CD8-positive, alpha-beta memory T cell (primary cell): Measurements from ENCODE around the gene KRTAP10-7. TPM values are rescaled to one million over a fixed set of nuclear protein-coding genes. Genes with fewer than 3 reads are reported as not detected.
"Not testable (repeated sequence)": the region's sequence is repeated elsewhere in the genome, so short reads cannot be mapped to it uniquely, and the experiment has no call there.

ENCODE experiments used
- CTCF ChIA-PET: fragments of 350-600 bp; sonication (Branson Sonifier 250); formaldehyde crosslinking; loops from one replicate; lab custom pipeline; 2021; ENCODE audit warnings: antibody characterized with exemption; lab: Charles Lee
- POLR2A ChIA-PET: fragments of 350-600 bp; sonication (Branson Sonifier 250); formaldehyde crosslinking; loops from one replicate; lab custom pipeline; 2021; ENCODE audit warnings: antibody characterized with exemption; lab: Charles Lee
- DNase-seq, 5 donors: peaks; one replicate each; pipeline versions ENCODE4 v3.0.0 to v3.0.0-alpha.2; 2020 to 2022; ENCODE audit warnings: mixed read lengths in 1 of 5
- H3K27ac ChIP-seq: one replicate; pipeline ENCODE4 v1.7.0; 2013; ENCODE audit warnings: low read depth, mild to moderate bottlenecking, low read length, moderate library complexity
- H3K27me3 ChIP-seq: 2 replicates; pipeline ENCODE4 v1.7.0; 2013; ENCODE audit warnings: low read length, mild to moderate bottlenecking; ENCODE audit not compliant: insufficient read depth, poor library complexity, severe bottlenecking
- H3K36me3 ChIP-seq: 2 replicates; pipeline ENCODE4 v1.7.0; 2013; ENCODE audit warnings: mild to moderate bottlenecking, low read length, moderate library complexity; ENCODE audit not compliant: insufficient read depth
- H3K4me1 ChIP-seq: 2 replicates; pipeline ENCODE4 v1.7.0; 2013; ENCODE audit warnings: mild to moderate bottlenecking, low read length, moderate library complexity; ENCODE audit not compliant: insufficient read depth
- H3K4me3 ChIP-seq: 2 replicates; pipeline ENCODE4 v1.7.0; 2013; ENCODE audit warnings: mild to moderate bottlenecking, low read length
- H3K9me3 ChIP-seq: 2 replicates; pipeline ENCODE4 v1.7.0; 2013; ENCODE audit warnings: mild to moderate bottlenecking, low read length
- H3K27ac Mint-ChIP-seq, 8 donors: one replicate each; pipeline ENCODE4 v1.8.0; 2020 to 2021; ENCODE audit warnings: mixed read lengths in 8 of 8, mild to moderate bottlenecking in 6 of 8, inconsistent platforms in 3 of 8, moderate library complexity in 3 of 8
- H3K27me3 Mint-ChIP-seq, 2 donors: one replicate each; pipeline ENCODE4 v1.8.0; 2020 to 2021; ENCODE audit warnings: mixed read lengths in 2 of 2, mild to moderate bottlenecking in 1 of 2, moderate library complexity in 1 of 2
- H3K36me3 Mint-ChIP-seq, 3 donors: one replicate each; pipeline ENCODE4 v1.8.0; 2020 to 2021; ENCODE audit warnings: mixed read lengths in 3 of 3, inconsistent platforms in 1 of 3, mild to moderate bottlenecking in 1 of 3
- H3K4me1 Mint-ChIP-seq, 3 donors: one replicate each; pipeline ENCODE4 v1.8.0; 2020 to 2021; ENCODE audit warnings: mixed read lengths in 3 of 3, inconsistent platforms in 1 of 3, mild to moderate bottlenecking in 1 of 3
- H3K4me3 Mint-ChIP-seq, 7 donors: one replicate each; pipeline ENCODE4 v1.8.0; 2020 to 2021; ENCODE audit warnings: mixed read lengths in 7 of 7, mild to moderate bottlenecking in 6 of 7, moderate library complexity in 4 of 7, inconsistent platforms in 2 of 7
- H3K9me3 Mint-ChIP-seq, 5 donors: one replicate each; pipeline ENCODE4 v1.8.0; 2020 to 2022; ENCODE audit warnings: mixed read lengths in 5 of 5, mild to moderate bottlenecking in 3 of 5, moderate library complexity in 2 of 5, inconsistent platforms in 1 of 5
- polyA plus RNA-seq: library from polyadenylated mRNA; unstranded; fragments of 300-500 nt; fragmentation: Illumina TruSeq; gene quantifications from one replicate; pipeline ENCODE4 v1.2.3, GENCODE V29; 2021
- total RNA-seq, 2 experiments: library from RNA; stranded (reverse); gene quantifications; one replicate each; pipeline ENCODE4 v1.2.3, GENCODE V29; 2021

Gene KRTAP10-7
- total and polyA plus RNA-seq, 3 experiments from 2014 or later = not detected

DNA sequence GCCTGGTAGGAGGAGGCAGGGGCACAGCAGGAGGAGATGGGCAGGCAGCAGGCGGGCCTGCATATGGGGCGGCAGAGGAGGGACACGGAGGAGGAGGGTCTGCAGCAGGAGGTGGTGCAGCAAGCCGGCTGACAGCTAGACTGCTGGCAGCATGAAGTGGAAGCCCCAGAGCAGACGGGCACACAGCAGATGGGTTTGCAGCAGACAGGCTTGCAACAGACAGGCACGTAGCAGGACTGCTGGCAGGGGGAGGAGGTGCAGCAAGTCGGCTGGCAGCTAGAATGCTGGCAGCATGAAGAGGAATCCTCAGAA, 20.6 kb upstream of the KRTAP10-7 start:
- Mint-ChIP-seq H3K4me1 (peaks cover 5 to 19% (median 14%) of the 10 kb centered on the region in 3 donors), H3K9me3 (peaks cover 19 to 46% (median 29%) of the 10 kb centered on the region in 5 donors), H3K36me3 (peaks cover 0 to 35% (median 3%) of the 10 kb centered on the region in 3 donors), H3K27ac (no peak overlapping the region), H3K4me3 (no peak overlapping the region), H3K27me3 (peaks cover 9 to 19% of the 10 kb centered on the region in 2 donors)
- Histone ChIP-seq H3K4me1 (peaks cover 3% of the 10 kb centered on the region), H3K27me3 (no peaks in the 10 kb centered on the region), H3K4me3 (no peak overlapping the region), H3K36me3 (no peaks in the 10 kb centered on the region), H3K9me3 (no peaks in the 10 kb centered on the region), H3K27ac (no peak overlapping the region)
- DNase-seq = no peak
- POLR2A ChIA-PET = no interaction called here
- CTCF ChIA-PET = interaction anchor here (1.2 kb wide), 1 partner anchor 39 kb away, joined by 4 read pairs; no protein-coding TSS in a partner anchor

DNA sequence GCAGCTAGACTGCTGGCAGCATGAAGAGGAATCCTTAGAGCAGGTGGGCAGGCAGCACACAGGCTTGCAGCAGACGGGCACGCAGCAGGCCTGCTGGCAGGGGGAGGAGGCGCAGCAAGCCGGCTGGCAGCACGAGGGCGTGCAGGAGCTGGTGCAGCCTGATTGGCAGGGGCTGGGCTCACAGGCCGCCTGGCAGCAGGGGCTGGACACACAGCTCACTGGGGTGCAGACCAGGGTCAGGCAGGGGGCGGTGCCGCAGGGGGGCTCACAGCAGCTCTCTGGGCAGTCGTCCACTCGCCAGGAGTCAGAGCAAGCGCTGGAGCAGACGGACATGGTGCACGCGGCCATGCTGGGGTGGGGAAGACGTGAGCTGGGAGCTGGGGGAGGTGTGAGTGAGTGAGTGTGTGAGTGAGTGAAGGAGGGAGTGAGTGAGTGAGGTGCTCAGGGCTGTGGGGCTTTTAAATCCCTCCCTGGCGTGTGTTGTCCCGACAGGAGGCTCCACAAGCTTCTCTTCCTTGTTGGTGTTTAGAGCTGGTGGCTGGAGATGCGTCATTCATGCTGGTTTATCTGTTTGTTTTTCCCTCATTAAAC, 20.1 kb upstream of the KRTAP10-7 start, which contains the start of gene KRTAP10-5:
KRTAP10-5 (minus strand) TSS at position 374 of the 591 bp plus-strand sequence; CDS start at position 348, 26 bp downstream.
- H3K4me3 Mint-ChIP-seq, H3K27me3 ChIP-seq, DNase-seq, H3K36me3 ChIP-seq, POLR2A ChIA-PET, H3K9me3 ChIP-seq, H3K4me3 ChIP-seq, H3K27ac ChIP-seq, H3K4me1 ChIP-seq, H3K27ac Mint-ChIP-seq: not testable (repeated sequence)
- Mint-ChIP-seq H3K36me3 (peaks cover 0 to 35% (median 3%) of the 10 kb centered on the region in 3 donors), H3K4me1 (peaks cover 1 to 16% (median 14%) of the 10 kb centered on the region in 3 donors), H3K9me3 (peaks cover 19 to 46% (median 29%) of the 10 kb centered on the region in 5 donors), H3K27me3 (peaks cover 13 to 20% of the 10 kb centered on the region in 2 donors)
- CTCF ChIA-PET = interaction anchor here (0.8 to 1.2 kb wide), 2 partner anchors 38 to 70 kb away, joined by 3 to 4 read pairs; no protein-coding TSS in a partner anchor

DNA sequence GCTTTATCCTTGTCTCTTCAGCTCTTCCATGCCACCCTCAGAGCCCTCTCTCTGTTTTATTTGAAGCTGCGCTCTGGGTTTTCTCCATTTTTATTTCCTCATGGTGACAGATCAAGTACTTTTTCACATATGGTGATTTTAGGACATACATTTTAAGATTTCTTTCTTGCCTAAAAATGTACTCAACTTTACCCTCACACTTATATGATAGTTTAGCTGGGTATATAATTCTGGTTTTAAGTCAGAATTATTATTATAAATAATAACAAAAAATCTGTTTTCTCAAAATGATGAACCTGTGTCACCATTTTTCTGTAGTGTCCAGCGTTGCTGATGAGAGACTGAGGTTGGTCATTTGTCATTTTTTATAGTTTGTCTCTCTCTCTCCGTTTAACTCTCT, 19.2 kb upstream of the KRTAP10-7 start:
- DNase-seq = no peak
- no peak overlapping the region for H3K4me3 ChIP-seq
- H3K27me3 ChIP-seq = no peaks in the 10 kb centered on the region
- H3K27me3 Mint-ChIP-seq = peaks cover 10 to 24% of the 10 kb centered on the region in 2 donors
- H3K4me1 ChIP-seq = peaks cover 3% of the 10 kb centered on the region
- peaks cover 1 to 14% (median 14%) of the 10 kb centered on the region in 3 donors for H3K4me1 Mint-ChIP-seq
- no peak overlapping the region for H3K27ac ChIP-seq
- H3K27ac Mint-ChIP-seq = no peak overlapping the region
- peaks cover 0 to 39% (median 3%) of the 10 kb centered on the region in 3 donors for H3K36me3 Mint-ChIP-seq
- CTCF ChIA-PET = interaction anchor here (0.8 kb wide), 1 partner anchor 71 kb away, joined by 3 read pairs; no protein-coding TSS in a partner anchor
- H3K36me3 ChIP-seq = no peaks in the 10 kb centered on the region
- H3K9me3 Mint-ChIP-seq = peaks cover 19 to 41% (median 29%) of the 10 kb centered on the region in 5 donors
- no peaks in the 10 kb centered on the region for H3K9me3 ChIP-seq
- POLR2A ChIA-PET = no interaction called here
- no peak overlapping the region for H3K4me3 Mint-ChIP-seq

DNA sequence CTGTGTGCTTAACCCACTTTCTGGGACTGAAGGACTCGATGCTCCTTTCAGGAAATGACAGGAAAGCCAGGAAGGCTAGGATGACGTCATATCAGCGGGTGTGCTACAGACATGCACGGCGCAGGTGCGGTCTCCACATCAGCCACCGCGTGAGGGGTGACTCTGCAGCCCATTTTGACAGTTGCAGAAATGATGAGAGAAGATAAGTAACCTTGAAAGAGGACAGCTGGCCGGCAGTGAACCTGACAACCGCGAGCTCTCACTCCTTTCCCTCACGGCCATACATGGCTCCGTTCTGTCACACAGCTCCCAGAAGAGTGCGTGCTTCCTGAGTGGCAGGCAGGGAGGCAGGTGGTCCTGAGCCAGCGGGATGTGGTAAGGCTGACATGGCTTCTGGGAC, 18.3 kb upstream of the KRTAP10-7 start:
- Mint-ChIP-seq H3K36me3 (peaks cover 0 to 37% (median 3%) of the 10 kb centered on the region in 3 donors), H3K4me1 (peaks cover 1 to 14% (median 14%) of the 10 kb centered on the region in 3 donors), H3K27me3 (peaks cover 10 to 33% of the 10 kb centered on the region in 2 donors), H3K4me3 (peak overlapping the region in 1 of 7 donors; percentile 54), H3K9me3 (peaks cover 14 to 36% (median 25%) of the 10 kb centered on the region in 5 donors), H3K27ac (no peak overlapping the region)
- no peak overlapping the region for H3K4me3 ChIP-seq
- peaks cover 3% of the 10 kb centered on the region for H3K4me1 ChIP-seq
- no peaks in the 10 kb centered on the region for H3K36me3 ChIP-seq
- POLR2A ChIA-PET = no interaction called here
- no peaks in the 10 kb centered on the region for H3K9me3 ChIP-seq
- H3K27me3 ChIP-seq = no peaks in the 10 kb centered on the region
- CTCF ChIA-PET = no interaction called here
- H3K27ac ChIP-seq = no peak overlapping the region
- DNase-seq = no peak

DNA sequence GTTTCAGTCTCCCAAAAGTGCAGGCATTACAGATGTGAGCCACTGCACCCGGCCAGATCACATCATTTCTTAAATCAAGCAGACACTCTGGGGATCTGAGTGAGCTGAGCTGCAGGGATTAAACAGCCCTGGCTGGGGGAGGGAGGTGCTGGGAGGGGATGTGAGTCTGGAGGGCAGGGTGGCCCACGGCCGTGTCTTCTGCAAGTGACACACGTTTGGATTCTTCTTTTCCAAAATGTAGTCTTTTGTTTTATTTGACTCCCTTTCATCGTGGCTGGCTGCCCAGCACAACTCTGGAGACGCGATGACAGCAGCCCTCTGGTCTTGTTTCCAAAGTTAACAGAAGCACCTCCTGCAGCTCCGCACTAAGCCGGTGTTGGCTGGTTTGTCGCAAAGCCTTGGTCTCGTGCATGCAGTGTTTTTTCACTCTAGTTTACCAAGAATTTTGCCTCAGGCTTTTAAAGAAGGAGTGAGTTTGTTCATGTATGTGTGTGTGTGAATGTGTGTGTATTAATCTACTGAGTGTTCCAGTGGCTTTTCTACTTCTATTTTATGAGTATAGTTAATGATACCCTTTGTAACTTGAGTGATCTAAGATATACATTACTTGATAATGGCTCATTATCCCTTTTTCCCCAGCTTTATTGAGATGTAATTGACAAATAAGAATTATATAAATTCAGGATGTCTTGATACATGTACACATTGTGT, 17.2 kb upstream of the KRTAP10-7 start:
- no peak overlapping the region for H3K27ac ChIP-seq
- no peaks in the 10 kb centered on the region for H3K36me3 ChIP-seq
- Mint-ChIP-seq H3K4me1 (peaks cover 1 to 14% (median 14%) of the 10 kb centered on the region in 3 donors), H3K9me3 (peaks cover 10 to 26% (median 17%) of the 10 kb centered on the region in 5 donors), H3K27ac (no peak overlapping the region), H3K4me3 (no peak overlapping the region), H3K27me3 (peaks cover 10 to 40% of the 10 kb centered on the region in 2 donors), H3K36me3 (peaks cover 0 to 26% (median 3%) of the 10 kb centered on the region in 3 donors)
- CTCF ChIA-PET = no interaction called here
- no peaks in the 10 kb centered on the region for H3K27me3 ChIP-seq
- POLR2A ChIA-PET = no interaction called here
- no peaks in the 10 kb centered on the region for H3K9me3 ChIP-seq
- no peak overlapping the region for H3K4me3 ChIP-seq
- H3K4me1 ChIP-seq = peaks cover 3% of the 10 kb centered on the region
- DNase-seq = no peak

DNA sequence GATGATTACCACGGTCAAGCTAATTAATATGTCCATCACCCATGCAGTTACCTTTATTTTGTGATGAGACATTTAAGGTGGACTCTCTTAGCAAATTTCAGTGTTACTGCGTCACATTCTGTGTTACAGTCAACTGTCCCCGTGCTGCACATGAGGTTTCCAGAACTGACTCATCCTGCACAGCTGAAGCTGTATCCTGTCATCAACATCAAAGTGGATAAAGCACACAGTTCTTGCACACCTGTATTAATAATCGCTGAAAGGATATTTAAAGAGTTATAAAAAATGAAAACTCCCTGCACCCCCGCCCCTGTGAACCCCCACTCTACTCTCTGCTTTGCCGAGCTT, 16.6 kb upstream of the KRTAP10-7 start:
- H3K4me1 ChIP-seq = peaks cover 3% of the 10 kb centered on the region
- no peak overlapping the region for H3K4me3 ChIP-seq
- ChIA-PET CTCF (no interaction called here), POLR2A (no interaction called here)
- no peaks in the 10 kb centered on the region for H3K27me3 ChIP-seq
- no peaks in the 10 kb centered on the region for H3K9me3 ChIP-seq
- Mint-ChIP-seq H3K36me3 (peaks cover 0 to 26% (median 3%) of the 10 kb centered on the region in 3 donors), H3K4me1 (peaks cover 1 to 14% (median 14%) of the 10 kb centered on the region in 3 donors), H3K9me3 (peaks cover 10 to 24% (median 16%) of the 10 kb centered on the region in 5 donors), H3K27me3 (peaks cover 10 to 40% of the 10 kb centered on the region in 2 donors), H3K27ac (peak overlapping the region in 1 of 8 donors; percentile 3), H3K4me3 (no peak overlapping the region)
- H3K36me3 ChIP-seq = no peaks in the 10 kb centered on the region
- no peak overlapping the region for H3K27ac ChIP-seq
- no peak for DNase-seq

DNA sequence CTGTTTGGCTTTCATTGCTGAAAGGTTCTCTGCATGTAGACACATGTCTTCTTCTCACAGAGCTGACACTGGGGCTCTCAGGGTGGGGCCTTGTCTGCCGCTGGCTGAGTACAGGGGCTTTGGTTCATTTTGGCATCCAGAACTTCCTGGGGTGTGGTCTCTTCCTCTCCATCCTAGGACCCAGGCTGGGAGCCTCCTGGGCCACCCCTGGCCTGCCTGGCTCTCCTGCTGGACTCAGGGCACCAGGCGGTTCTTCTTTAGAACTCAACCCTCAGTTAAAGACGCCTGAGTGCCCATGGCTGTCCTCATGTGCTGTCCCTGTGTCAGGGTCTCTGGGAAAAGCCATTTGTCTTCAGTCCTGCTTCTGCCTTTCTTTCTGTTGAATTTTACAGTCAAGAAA, 14.5 kb upstream of the KRTAP10-7 start:
- H3K4me1 Mint-ChIP-seq = peaks cover 1 to 14% (median 14%) of the 10 kb centered on the region in 3 donors
- H3K36me3 Mint-ChIP-seq = peaks cover 0 to 26% (median 2%) of the 10 kb centered on the region in 3 donors
- ChIA-PET POLR2A (no interaction called here), CTCF (no interaction called here)
- Histone ChIP-seq H3K27ac (no peak overlapping the region), H3K36me3 (no peaks in the 10 kb centered on the region), H3K4me1 (peaks cover 3% of the 10 kb centered on the region), H3K9me3 (no peaks in the 10 kb centered on the region), H3K4me3 (no peak overlapping the region), H3K27me3 (no peaks in the 10 kb centered on the region)
- H3K4me3 Mint-ChIP-seq = no peak overlapping the region
- H3K27me3 Mint-ChIP-seq = peaks cover 10 to 42% of the 10 kb centered on the region in 2 donors
- DNase-seq = no peak
- peaks cover 7 to 16% (median 10%) of the 10 kb centered on the region in 5 donors for H3K9me3 Mint-ChIP-seq
- peak overlapping the region in 1 of 8 donors; percentile 51 for H3K27ac Mint-ChIP-seq

DNA sequence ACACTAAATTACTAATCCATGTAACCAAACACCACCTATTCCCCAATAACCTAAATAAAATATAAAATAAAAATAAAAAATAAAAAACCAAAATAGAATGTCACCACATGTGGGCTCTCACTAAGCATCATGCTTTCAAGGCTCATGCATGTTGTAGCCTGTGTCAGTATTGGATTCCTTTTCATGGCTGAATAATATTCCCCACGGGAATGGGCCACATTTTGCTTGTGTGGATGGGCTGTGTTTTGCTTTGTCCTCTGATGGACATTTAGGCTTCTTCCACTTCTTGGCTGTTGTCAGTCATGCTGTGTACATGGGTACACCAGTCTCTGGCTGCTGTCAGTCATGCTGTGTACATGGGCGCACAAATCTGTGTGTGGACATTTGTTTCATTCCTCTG, 11.3 kb upstream of the KRTAP10-7 start:
- no peak overlapping the region for H3K27ac ChIP-seq
- Mint-ChIP-seq H3K9me3 (peaks cover 0 to 1% (median 0%) of the 10 kb centered on the region in 5 donors), H3K27me3 (peaks cover 5 to 41% of the 10 kb centered on the region in 2 donors), H3K4me3 (no peak overlapping the region), H3K4me1 (peaks cover 0 to 13% (median 1%) of the 10 kb centered on the region in 3 donors), H3K36me3 (peaks cover 0 to 8% (median 0%) of the 10 kb centered on the region in 3 donors), H3K27ac (no peak overlapping the region)
- DNase-seq = no peak
- ChIA-PET POLR2A (no interaction called here), CTCF (no interaction called here)
- H3K27me3 ChIP-seq = no peaks in the 10 kb centered on the region
- no peaks in the 10 kb centered on the region for H3K9me3 ChIP-seq
- H3K36me3 ChIP-seq = no peaks in the 10 kb centered on the region
- H3K4me1 ChIP-seq = no peaks in the 10 kb centered on the region
- no peak overlapping the region for H3K4me3 ChIP-seq
